Upper lobe of right lung (tissue), 1 donor: ENCODE data around the gene AFDN. TPM values are rescaled to one million over a fixed set of nuclear protein-coding genes. Genes with fewer than 3 reads are reported as not detected.

Experiments
- ATAC-seq: fragments of 200-7000 bp; cut with Tn5 transposase; one replicate; pipeline ENCODE4 v1.9.1; 2020; ENCODE audit warnings: mild to moderate bottlenecking, moderate library complexity
- DNase-seq: peaks from one replicate; pipeline ENCODE4 v3.0.0-alpha.2; 2020
- H3K27ac ChIP-seq: fragments of 200-600 bp; one replicate; pipeline ENCODE4 v1.8.0; 2022
- H3K27me3 ChIP-seq: fragments of 200-600 bp; one replicate; pipeline ENCODE4 v1.8.0; 2022; ENCODE audit warnings: mild to moderate bottlenecking
- H3K36me3 ChIP-seq: fragments of 200-600 bp; one replicate; pipeline ENCODE4 v1.8.0; 2022
- H3K4me1 ChIP-seq: fragments of 200-600 bp; one replicate; pipeline ENCODE4 v1.8.0; 2022
- H3K4me3 ChIP-seq: fragments of 200-600 bp; one replicate; pipeline ENCODE4 v1.8.0; 2022; ENCODE audit warnings: mild to moderate bottlenecking
- H3K9me3 ChIP-seq: fragments of 200-600 bp; one replicate; pipeline ENCODE4 v1.8.0; 2022
- intact Hi-C: fragments of 100-400 bp; cut with DNase I; formaldehyde crosslinking; loops from one replicate; pipeline ENCODE4 v1.11.0; 2022
- total RNA-seq: library from RNA; stranded (reverse); fragmentation: NEBNext Ultra II Directional; extraction: Animal tissue kit (Norgen Biotek cat#: 25700); gene quantifications from one replicate; pipeline ENCODE4 v1.2.1, GENCODE V29; 2021
- TF ChIP-seq, protein P1 (sequence below): fragments of 200-600 bp; IDR thresholded peaks from one replicate; pipeline ENCODE4 v1.8.0; 2022; ENCODE audit warnings: antibody characterized with exemption
- donor health status: DM: no; HTN: yes; CAD: no; lungs with severe emphysema.

The AFDN gene
- total RNA-seq, 1 donor from 2014 or later, result 179 TPM

- DNase-seq, result no peak
- TF ChIP-seq, protein P1, sequence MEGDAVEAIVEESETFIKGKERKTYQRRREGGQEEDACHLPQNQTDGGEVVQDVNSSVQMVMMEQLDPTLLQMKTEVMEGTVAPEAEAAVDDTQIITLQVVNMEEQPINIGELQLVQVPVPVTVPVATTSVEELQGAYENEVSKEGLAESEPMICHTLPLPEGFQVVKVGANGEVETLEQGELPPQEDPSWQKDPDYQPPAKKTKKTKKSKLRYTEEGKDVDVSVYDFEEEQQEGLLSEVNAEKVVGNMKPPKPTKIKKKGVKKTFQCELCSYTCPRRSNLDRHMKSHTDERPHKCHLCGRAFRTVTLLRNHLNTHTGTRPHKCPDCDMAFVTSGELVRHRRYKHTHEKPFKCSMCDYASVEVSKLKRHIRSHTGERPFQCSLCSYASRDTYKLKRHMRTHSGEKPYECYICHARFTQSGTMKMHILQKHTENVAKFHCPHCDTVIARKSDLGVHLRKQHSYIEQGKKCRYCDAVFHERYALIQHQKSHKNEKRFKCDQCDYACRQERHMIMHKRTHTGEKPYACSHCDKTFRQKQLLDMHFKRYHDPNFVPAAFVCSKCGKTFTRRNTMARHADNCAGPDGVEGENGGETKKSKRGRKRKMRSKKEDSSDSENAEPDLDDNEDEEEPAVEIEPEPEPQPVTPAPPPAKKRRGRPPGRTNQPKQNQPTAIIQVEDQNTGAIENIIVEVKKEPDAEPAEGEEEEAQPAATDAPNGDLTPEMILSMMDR, result no peak
- peak; percentile 60 for ATAC-seq
- intact Hi-C loops, result no loop called here
- Histone ChIP-seq H3K27me3 (no peaks in the 10 kb centered on the region), H3K4me3 (no peak overlapping the region), H3K27ac (no peak overlapping the region), H3K9me3 (no peaks in the 10 kb centered on the region), H3K4me1 (peaks cover 62% of the 10 kb centered on the region), H3K36me3 (no peaks in the 10 kb centered on the region)
Observed at GRCh38 chr6:167856999-167857660, 30.4 kb downstream of the AFDN start.

GRCh38 chr6:167858086-167858591, 31.4 kb downstream of the AFDN start:
- no peaks in the 10 kb centered on the region for H3K27me3 ChIP-seq
- no peak for DNase-seq
- ATAC-seq, result no peak
- TF ChIP-seq, protein P1, result no peak
- H3K4me1 ChIP-seq, result peaks cover 52% of the 10 kb centered on the region
- intact Hi-C loops, result no loop called here
- H3K4me3 ChIP-seq, result no peak overlapping the region
- H3K36me3 ChIP-seq, result no peaks in the 10 kb centered on the region
- H3K27ac ChIP-seq, result no peak overlapping the region
- no peaks in the 10 kb centered on the region for H3K9me3 ChIP-seq

DNA sequence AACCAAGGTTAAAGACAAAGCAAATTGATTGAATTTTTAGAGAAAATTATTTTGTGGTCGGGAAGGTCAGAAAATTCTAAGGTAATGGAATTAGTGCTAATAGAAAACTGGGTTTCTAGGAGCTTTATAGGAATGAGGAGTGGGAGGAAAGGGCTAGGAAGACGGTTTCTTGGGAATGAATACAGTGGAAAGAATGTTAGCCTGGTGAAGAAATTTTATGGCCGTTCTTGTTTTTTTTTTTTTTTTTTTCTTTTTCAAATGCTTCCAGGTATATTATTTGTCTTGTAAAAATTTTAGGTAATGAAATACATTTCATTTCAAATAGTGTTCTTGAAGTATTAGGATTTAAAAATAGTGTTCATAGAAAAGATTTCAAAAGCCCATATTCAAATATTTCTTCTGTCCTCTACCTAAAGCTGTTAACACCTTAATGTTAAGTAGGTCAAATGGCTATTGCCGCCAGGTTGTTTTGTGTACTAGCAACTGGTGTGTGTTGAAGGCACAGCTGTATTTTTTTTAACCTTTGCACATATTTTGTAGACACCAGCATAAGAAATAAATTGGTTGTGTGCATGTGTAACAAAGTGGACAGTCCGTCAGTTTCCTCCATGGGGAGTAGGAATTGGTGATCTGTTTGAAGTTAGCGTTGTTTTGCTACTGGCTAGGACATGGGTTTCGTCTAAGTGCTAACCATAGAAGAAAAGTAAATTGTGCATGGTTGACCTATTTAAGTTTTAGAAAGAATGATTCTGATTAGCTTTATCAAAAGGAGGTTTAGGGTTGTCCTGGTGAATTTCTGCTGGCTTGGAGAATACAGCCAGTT, 32.3 kb downstream of the AFDN start:
- TF ChIP-seq, protein P1, result no peak
- H3K27ac ChIP-seq, result no peak overlapping the region
- DNase-seq (no peak), ATAC-seq (no peak)
- H3K9me3 ChIP-seq, result no peaks in the 10 kb centered on the region
- peaks cover 48% of the 10 kb centered on the region for H3K4me1 ChIP-seq
- H3K4me3 ChIP-seq, result no peak overlapping the region
- no peaks in the 10 kb centered on the region for H3K36me3 ChIP-seq
- intact Hi-C loops, result no loop called here
- no peaks in the 10 kb centered on the region for H3K27me3 ChIP-seq

DNA sequence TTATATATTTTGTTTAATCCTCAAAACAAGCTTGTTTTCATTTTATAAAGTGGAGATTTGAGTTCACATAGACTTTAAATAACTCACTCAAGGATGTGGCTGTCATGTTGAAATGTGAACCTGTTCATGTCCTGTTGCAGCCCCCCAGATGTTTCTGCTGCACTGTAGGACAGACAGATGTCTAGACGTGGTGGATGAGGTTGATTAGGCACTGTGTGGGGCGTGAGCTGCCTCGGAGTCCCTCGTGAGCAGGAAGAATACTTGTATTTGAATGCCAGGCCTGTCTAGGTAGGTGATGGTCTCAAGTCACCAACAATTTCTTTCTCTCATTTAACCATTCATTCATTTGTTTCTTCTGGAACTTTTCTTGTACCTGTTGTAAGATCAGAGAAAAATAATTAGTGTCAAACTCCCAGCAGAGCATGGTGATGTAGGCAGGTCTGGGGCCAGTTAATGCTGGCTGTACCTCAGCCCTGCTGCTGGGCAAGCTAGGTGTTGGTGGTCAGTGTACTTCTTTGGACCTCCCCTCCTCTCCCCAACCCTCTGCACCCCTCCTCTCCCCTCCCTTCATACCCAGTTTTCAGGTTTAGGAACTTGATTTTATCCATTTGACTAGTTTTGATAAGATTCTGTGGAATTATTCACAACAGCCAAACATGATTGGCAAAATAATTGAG, 34.0 kb downstream of the AFDN start:
- peaks cover 42% of the 10 kb centered on the region for H3K4me1 ChIP-seq
- intact Hi-C loops, result no loop called here

DNA sequence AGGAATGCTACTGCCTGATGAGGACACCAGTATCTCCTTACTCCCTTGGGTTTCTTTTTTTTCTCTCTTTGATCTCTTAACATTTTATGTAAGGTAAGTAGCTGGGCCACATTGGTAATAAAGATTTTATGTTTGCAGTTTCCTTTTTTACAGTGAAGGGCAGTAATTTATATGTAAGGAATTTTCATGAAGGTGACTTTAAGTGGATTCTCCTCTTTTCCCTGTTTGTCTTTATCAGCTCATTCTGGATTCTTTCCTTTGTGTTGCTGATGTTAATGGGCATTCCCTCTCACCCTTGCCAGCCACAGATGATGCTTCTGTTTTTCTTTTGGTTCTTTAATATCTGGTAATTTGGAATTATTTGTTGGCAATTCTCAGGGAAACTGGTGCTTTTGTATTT, 34.7 kb downstream of the AFDN start:
- no peaks in the 10 kb centered on the region for H3K27me3 ChIP-seq
- intact Hi-C loops, result no loop called here
- H3K27ac ChIP-seq, result no peak overlapping the region
- H3K36me3 ChIP-seq, result no peaks in the 10 kb centered on the region
- no peak for DNase-seq
- TF ChIP-seq, protein P1, result no peak
- H3K9me3 ChIP-seq, result no peaks in the 10 kb centered on the region
- peaks cover 38% of the 10 kb centered on the region for H3K4me1 ChIP-seq
- no peak overlapping the region for H3K4me3 ChIP-seq
- ATAC-seq, result no peak

More for the DNA sequence above, 34.0 kb downstream of the AFDN start:
- no peak overlapping the region for H3K4me3 ChIP-seq
- no peak overlapping the region for H3K27ac ChIP-seq
- TF ChIP-seq, protein P1, result no peak
- no peaks in the 10 kb centered on the region for H3K9me3 ChIP-seq
- no peaks in the 10 kb centered on the region for H3K36me3 ChIP-seq
- no peaks in the 10 kb centered on the region for H3K27me3 ChIP-seq
- no peak for ATAC-seq
- no peak for DNase-seq
